Testis (tissue), 3 donors: ENCODE measurements around the gene TULP1. TPM values are rescaled to one million over a fixed set of nuclear protein-coding genes. Genes with fewer than 3 reads are reported as not detected.

Experiments
- DNase-seq: peaks from one replicate; pipeline ENCODE4 v3.0.0-alpha.2; 2019
- H3K27ac ChIP-seq, 2 donors: fragments of 200-600 bp; sonication (generic); one replicate each; pipeline ENCODE4 v1.5.1; 2019
- H3K27me3 ChIP-seq: fragments of 200-600 bp; sonication (generic); one replicate; pipeline ENCODE4 v1.5.1; 2019
- H3K36me3 ChIP-seq: fragments of 200-600 bp; sonication (generic); one replicate; pipeline ENCODE4 v1.5.1; 2017; ENCODE audit warnings: low read depth; ENCODE audit errors: missing control alignments
- H3K4me1 ChIP-seq: fragments of 200-600 bp; sonication (generic); one replicate; pipeline ENCODE4 v1.5.1; 2019
- H3K4me3 ChIP-seq, 2 donors: fragments of 200-600 bp; sonication (generic); one replicate each; pipeline ENCODE4 v1.5.1; 2017 to 2019
- H3K9me3 ChIP-seq: fragments of 200-600 bp; sonication (generic); one replicate; pipeline ENCODE4 v1.5.1; 2017
- POLR2A ChIP-seq: fragments of 450-650 bp; IDR thresholded peaks from one replicate; pipeline ENCODE4 v1.6.1; 2017; ENCODE audit warnings: antibody characterized with exemption, mild to moderate bottlenecking, moderate library complexity
- WGBS, 2 donors: methylation state at CpG; one replicate each; pipeline ENCODE4 v1.1.5; 2018; 5-methylcytosine and 5-hydroxymethylcytosine counted together
- intact Hi-C: fragments of 100-400 bp; cut with DNase I; formaldehyde crosslinking; loops from one replicate; pipeline ENCODE4 v1.15.1; 2023; ENCODE audit warnings: low total_unique reads
- polyA plus RNA-seq: library from polyadenylated mRNA; stranded (reverse); fragments of 350-450 nt; fragmentation: Illumina TruSeq; extraction: RNeasy Lipid Tissue Mini Kit (QIAGEN cat#74804); gene quantifications from one replicate; pipeline ENCODE4 v1.2.3, GENCODE V29; 2014; ENCODE audit warnings: low read depth, low replicate concordance; ENCODE audit not compliant: insufficient read depth
- total RNA-seq, 2 donors: library from RNA; depleted of rRNA; stranded (reverse); fragments of >200 nt; gene quantifications; one replicate each; pipeline ENCODE4 v1.2.3, GENCODE V29; 2016
- TF ChIP-seq, protein P1 (sequence below), 3 experiments: fragments of 450-650 bp in 2 of 3; fragments of 200-600 bp in 1 of 3; sonication (generic) in 1 of 3; IDR thresholded peaks; one replicate each; pipeline ENCODE4 v1.5.1; 2016 to 2019; ENCODE audit warnings: antibody characterized with exemption in 3 of 3, mild to moderate bottlenecking in 2 of 3, moderate library complexity in 1 of 3

TULP1 gene
- total and polyA plus RNA-seq, 3 donors from 2014 or later: 0.53 to 2.4 (median 0.87) TPM

DNA sequence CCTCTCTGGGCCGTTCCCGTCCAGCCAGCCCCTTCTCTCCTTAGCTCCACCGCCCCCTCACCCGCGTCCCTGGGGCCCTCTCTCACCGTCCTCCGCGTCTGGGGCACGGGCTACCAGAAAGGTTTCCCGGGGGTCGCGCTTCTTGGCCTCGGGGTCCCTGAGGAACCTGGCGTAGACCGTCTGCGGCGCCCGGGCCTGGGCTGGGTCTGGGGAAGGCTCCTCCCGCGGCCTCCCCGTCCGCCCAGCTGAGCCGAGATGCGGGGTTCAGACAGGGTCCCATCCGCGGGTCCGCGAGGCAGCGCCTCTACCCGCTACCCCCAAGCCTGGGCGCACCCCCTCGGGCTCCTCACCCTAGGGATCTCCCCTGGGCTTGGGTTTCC lies 1.1 kb downstream of the TULP1 start:
- H3K4me1 ChIP-seq: no peaks in the 10 kb centered on the region
- no peaks in the 10 kb centered on the region for H3K36me3 ChIP-seq
- H3K27me3 ChIP-seq: no peaks in the 10 kb centered on the region
- H3K27ac ChIP-seq: no peak overlapping the region
- WGBS, 2 donors: 9 to 14% methylated on average over 26 to 31 of the region's 32 CpGs
- DNase-seq: no peak
- H3K4me3 ChIP-seq: no peak overlapping the region
- intact Hi-C loops: no loop called here
- H3K9me3 ChIP-seq: no peaks in the 10 kb centered on the region
- TF ChIP-seq, protein P1, sequence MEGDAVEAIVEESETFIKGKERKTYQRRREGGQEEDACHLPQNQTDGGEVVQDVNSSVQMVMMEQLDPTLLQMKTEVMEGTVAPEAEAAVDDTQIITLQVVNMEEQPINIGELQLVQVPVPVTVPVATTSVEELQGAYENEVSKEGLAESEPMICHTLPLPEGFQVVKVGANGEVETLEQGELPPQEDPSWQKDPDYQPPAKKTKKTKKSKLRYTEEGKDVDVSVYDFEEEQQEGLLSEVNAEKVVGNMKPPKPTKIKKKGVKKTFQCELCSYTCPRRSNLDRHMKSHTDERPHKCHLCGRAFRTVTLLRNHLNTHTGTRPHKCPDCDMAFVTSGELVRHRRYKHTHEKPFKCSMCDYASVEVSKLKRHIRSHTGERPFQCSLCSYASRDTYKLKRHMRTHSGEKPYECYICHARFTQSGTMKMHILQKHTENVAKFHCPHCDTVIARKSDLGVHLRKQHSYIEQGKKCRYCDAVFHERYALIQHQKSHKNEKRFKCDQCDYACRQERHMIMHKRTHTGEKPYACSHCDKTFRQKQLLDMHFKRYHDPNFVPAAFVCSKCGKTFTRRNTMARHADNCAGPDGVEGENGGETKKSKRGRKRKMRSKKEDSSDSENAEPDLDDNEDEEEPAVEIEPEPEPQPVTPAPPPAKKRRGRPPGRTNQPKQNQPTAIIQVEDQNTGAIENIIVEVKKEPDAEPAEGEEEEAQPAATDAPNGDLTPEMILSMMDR (IDR thresholded peaks at IDR 0.05): no peak
- no peak for TF ChIP-seq POLR2A

DNA sequence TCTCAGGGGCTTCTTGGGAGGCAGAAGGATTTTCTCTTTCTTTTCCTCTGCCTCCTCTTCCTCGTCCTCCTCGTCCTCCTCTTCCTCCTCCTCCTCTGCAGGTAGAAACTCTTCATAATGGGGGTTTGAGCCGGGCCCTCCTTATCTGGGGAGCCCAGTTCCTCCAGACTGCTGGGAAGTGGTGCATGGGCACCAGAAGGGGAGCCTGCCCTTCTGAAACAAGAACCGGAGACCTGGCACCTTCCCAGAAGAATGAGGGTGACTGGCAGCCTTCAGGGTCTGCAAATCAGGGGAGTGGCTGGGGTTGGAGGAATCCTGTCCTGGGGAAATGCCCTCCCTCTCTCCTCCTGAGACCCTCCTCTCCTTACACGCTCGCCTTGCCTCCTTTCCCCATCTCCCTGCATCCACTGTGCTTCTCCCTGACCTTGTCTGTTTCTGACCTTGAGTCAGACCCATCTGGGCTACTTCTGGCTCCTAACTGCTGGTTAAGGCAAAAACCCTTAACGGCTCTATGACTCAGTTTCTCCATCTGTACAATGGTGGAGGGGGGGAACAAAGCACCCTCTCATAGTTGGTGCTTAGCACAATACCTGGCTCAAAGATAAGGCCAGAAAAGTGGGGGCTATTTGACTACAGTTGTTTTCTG lies 1.7 kb downstream of the TULP1 start:
- Histone ChIP-seq H3K9me3 (no peaks in the 10 kb centered on the region), H3K27ac (no peak overlapping the region), H3K4me1 (no peaks in the 10 kb centered on the region), H3K36me3 (no peaks in the 10 kb centered on the region), H3K27me3 (no peaks in the 10 kb centered on the region), H3K4me3 (no peak overlapping the region)
- intact Hi-C loops: no loop called here
- DNase-seq: no peak
- 52 to 62% methylated on average over 6 to 7 of the region's 7 CpGs for WGBS, 2 donors
- TF ChIP-seq POLR2A: no peak
- TF ChIP-seq, protein P1 (IDR thresholded peaks at IDR 0.05): no peak

- WGBS, 2 donors: 59 to 60% methylated on average over 4 to 5 of the region's 5 CpGs
- Histone ChIP-seq H3K4me3 (no peak overlapping the region), H3K27me3 (no peaks in the 10 kb centered on the region), H3K4me1 (no peaks in the 10 kb centered on the region), H3K36me3 (no peaks in the 10 kb centered on the region), H3K27ac (no peak overlapping the region), H3K9me3 (no peaks in the 10 kb centered on the region)
- intact Hi-C loops: no loop called here
- TF ChIP-seq, protein P1 (IDR thresholded peaks at IDR 0.05): no peak
- TF ChIP-seq POLR2A: no peak
- no peak for DNase-seq
These were observed 4.2 kb downstream of the TULP1 start for GRCh38 chr6:35508542-35508941.

DNA sequence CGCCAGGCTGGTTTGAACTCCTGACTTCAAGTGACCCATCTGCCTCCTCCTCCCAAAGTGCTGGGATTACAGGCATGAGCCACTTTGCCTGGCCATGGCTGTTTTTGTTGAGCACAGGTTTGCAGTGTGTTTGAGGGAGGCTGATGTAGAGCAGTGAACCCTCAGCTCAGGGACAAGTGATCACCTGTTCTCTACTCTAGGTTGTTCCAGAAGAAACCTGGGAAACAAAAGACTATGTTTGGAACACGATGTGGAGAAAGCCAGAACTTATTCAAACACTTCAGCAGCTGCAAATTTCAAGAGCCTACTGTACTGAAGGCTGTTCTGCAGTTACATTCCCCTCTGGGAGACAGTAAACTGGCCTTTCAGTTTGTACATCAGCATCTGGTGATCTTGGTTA lies 4.7 kb downstream of the TULP1 start:
- H3K27me3 ChIP-seq: no peaks in the 10 kb centered on the region
- TF ChIP-seq, protein P1 (IDR thresholded peaks at IDR 0.05): no peak
- TF ChIP-seq POLR2A: no peak
- H3K4me3 ChIP-seq: no peak overlapping the region
- no peaks in the 10 kb centered on the region for H3K36me3 ChIP-seq
- 82 to 87% methylated on average over 2 of the region's 2 CpGs for WGBS, 2 donors
- H3K9me3 ChIP-seq: no peaks in the 10 kb centered on the region
- no peak overlapping the region for H3K27ac ChIP-seq
- intact Hi-C loops: no loop called here
- no peak for DNase-seq
- no peaks in the 10 kb centered on the region for H3K4me1 ChIP-seq

DNA sequence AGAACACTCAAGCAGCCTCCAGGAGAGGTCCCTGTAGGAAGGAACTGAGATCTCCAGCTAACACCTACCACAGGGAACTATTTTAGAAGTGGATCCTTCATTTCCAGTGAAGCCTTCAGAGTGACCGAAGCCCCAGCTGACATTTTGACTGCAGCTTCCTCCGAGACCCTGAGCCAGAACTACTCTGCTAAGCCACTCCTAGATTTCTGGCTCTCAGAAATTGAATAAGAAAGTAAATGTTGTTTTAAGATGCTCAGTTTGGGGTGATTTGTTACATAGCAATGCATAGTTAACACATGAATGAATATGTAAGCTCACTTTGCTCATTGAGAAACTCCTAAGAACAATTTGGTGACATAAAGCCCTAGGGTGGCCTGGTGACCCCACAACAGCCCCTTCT lies 5.5 kb downstream of the TULP1 start:
- H3K4me3 ChIP-seq: no peak overlapping the region
- intact Hi-C loops: no loop called here
- DNase-seq: no peak
- no peaks in the 10 kb centered on the region for H3K36me3 ChIP-seq
- TF ChIP-seq, protein P1 (IDR thresholded peaks at IDR 0.05): no peak
- TF ChIP-seq POLR2A: no peak
- WGBS, 2 donors: 97 to 100% methylated on average over 2 of the region's 2 CpGs
- no peaks in the 10 kb centered on the region for H3K4me1 ChIP-seq
- H3K27ac ChIP-seq: no peak overlapping the region
- no peaks in the 10 kb centered on the region for H3K9me3 ChIP-seq
- H3K27me3 ChIP-seq: no peaks in the 10 kb centered on the region
